OCI-LY1 (cell line): ENCODE measurements around the gene ANKDD1B.

Source experiments
- H2AFZ ChIP-seq: fragments of 200-600 bp; sonication (generic), shearing (Covaris generic); 2 replicates; pipeline ENCODE4 v1.6.0; 2014; ENCODE audit warnings: antibody characterized with exemption, mild to moderate bottlenecking, low read length
- H3F3A ChIP-seq: fragments of 200-600 bp; sonication (generic), shearing (Covaris generic); 2 replicates; pipeline ENCODE4 v1.6.0; 2014; ENCODE audit warnings: mild to moderate bottlenecking, antibody characterized with exemption, low read length, moderate library complexity; ENCODE audit not compliant: insufficient read depth
- H3K27ac ChIP-seq: fragments of 200-600 bp; sonication (generic); 2 replicates; pipeline ENCODE4 v1.5.1; 2014; ENCODE audit warnings: low read length, mixed run types, mild to moderate bottlenecking, low read depth; ENCODE audit not compliant: poor library complexity, severe bottlenecking
- H3K27me3 ChIP-seq: fragments of 200-600 bp; sonication (generic); 2 replicates; pipeline ENCODE4 v1.6.0; 2014; ENCODE audit warnings: antibody characterized with exemption, mild to moderate bottlenecking, low read length, moderate library complexity; ENCODE audit not compliant: insufficient read depth
- H3K36me3 ChIP-seq: fragments of 200-600 bp; sonication (generic); 2 replicates; pipeline ENCODE4 v1.6.1; 2014; ENCODE audit warnings: mild to moderate bottlenecking, antibody characterized with exemption, low read length, moderate library complexity, mixed read lengths; ENCODE audit not compliant: insufficient read depth
- H3K4me1 ChIP-seq: fragments of 200-600 bp; sonication (generic); 2 replicates; pipeline ENCODE4 v1.5.1; 2014; ENCODE audit warnings: mild to moderate bottlenecking, low read length, moderate library complexity; ENCODE audit not compliant: insufficient read depth, severe bottlenecking
- H3K4me2 ChIP-seq: fragments of 200-600 bp; sonication (generic), shearing (Covaris generic); 2 replicates; pipeline ENCODE4 v1.6.1; 2014; ENCODE audit warnings: low read length
- H3K4me3 ChIP-seq: fragments of 200-600 bp; sonication (generic); 2 replicates; pipeline ENCODE4 v1.5.1; 2014; ENCODE audit warnings: low read length, low read depth, mild to moderate bottlenecking, mixed read lengths; ENCODE audit not compliant: poor library complexity, severe bottlenecking
- H3K79me2 ChIP-seq: fragments of 200-600 bp; shearing (Covaris generic); 2 replicates; pipeline ENCODE4 v1.6.1; 2016; ENCODE audit warnings: mixed run types, low read length, mixed read lengths; ENCODE audit not compliant: insufficient read depth
- H3K9ac ChIP-seq: fragments of 200-600 bp; sonication (generic), shearing (Covaris generic); 2 replicates; pipeline ENCODE4 v1.6.1; 2014; ENCODE audit warnings: mild to moderate bottlenecking, low read length, mixed read lengths
- H3K9me2 ChIP-seq: fragments of 200-600 bp; sonication (generic), shearing (Covaris generic); 2 replicates; pipeline ENCODE4 v1.6.1; 2014; ENCODE audit warnings: low read depth, mild to moderate bottlenecking, low read length, mixed read lengths
- H3K9me3 ChIP-seq: fragments of 200-600 bp; shearing (Covaris generic); 2 replicates; pipeline ENCODE4 v1.6.1; 2014; ENCODE audit warnings: low read length, mixed read lengths
- H4K20me1 ChIP-seq: fragments of 200-600 bp; sonication (generic), shearing (Covaris generic); 2 replicates; pipeline ENCODE4 v1.6.0; 2016; ENCODE audit warnings: mild to moderate bottlenecking, low read length; ENCODE audit not compliant: insufficient read depth
- EZH2 ChIP-seq: fragments of 200-600 bp; sonication (generic), shearing (Covaris generic); IDR thresholded peaks from 2 replicates; pipeline ENCODE4 v1.8.0; 2017; ENCODE audit warnings: borderline replicate concordance, mixed run types, mild to moderate bottlenecking, antibody characterized with exemption, low read length, moderate library complexity, mixed read lengths
- TF ChIP-seq, protein P1 (sequence below): fragments of 200-600 bp; sonication (generic), shearing (Covaris generic); IDR thresholded peaks from 2 replicates; pipeline ENCODE4 v1.5.1; 2017; ENCODE audit warnings: mild to moderate bottlenecking, antibody characterized with exemption, low read length, moderate library complexity, mixed read lengths

ANKDD1B gene

GRCh38 chr5:75639535-75640311 is 28.5 kb downstream of the ANKDD1B start:
- Histone ChIP-seq H2AFZ (no peak overlapping the region), H3K4me1 (no peaks in the 10 kb centered on the region), H3K9me3 (no peaks in the 10 kb centered on the region), H3K4me2 (no peak overlapping the region), H4K20me1 (no peaks in the 10 kb centered on the region), H3K36me3 (no peaks in the 10 kb centered on the region), H3K27ac (no peak overlapping the region), H3K79me2 (no peaks in the 10 kb centered on the region), H3F3A (no peaks in the 10 kb centered on the region), H3K4me3 (no peak overlapping the region), H3K9me2 (no peaks in the 10 kb centered on the region), H3K27me3 (0 out of 2 replicates have a peak, but pooled peaks cover 3% of the 10 kb centered on the region), H3K9ac (no peak overlapping the region)
- TF ChIP-seq, protein P1, sequence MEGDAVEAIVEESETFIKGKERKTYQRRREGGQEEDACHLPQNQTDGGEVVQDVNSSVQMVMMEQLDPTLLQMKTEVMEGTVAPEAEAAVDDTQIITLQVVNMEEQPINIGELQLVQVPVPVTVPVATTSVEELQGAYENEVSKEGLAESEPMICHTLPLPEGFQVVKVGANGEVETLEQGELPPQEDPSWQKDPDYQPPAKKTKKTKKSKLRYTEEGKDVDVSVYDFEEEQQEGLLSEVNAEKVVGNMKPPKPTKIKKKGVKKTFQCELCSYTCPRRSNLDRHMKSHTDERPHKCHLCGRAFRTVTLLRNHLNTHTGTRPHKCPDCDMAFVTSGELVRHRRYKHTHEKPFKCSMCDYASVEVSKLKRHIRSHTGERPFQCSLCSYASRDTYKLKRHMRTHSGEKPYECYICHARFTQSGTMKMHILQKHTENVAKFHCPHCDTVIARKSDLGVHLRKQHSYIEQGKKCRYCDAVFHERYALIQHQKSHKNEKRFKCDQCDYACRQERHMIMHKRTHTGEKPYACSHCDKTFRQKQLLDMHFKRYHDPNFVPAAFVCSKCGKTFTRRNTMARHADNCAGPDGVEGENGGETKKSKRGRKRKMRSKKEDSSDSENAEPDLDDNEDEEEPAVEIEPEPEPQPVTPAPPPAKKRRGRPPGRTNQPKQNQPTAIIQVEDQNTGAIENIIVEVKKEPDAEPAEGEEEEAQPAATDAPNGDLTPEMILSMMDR, result no peak
- no peak for TF ChIP-seq EZH2

GRCh38 chr5:75640395-75640794 is 29.1 kb downstream of the ANKDD1B start:
- Histone ChIP-seq H3K9me3 (no peaks in the 10 kb centered on the region), H3K9ac (no peak overlapping the region), H3K4me1 (no peaks in the 10 kb centered on the region), H3K27me3 (0 out of 2 replicates have a peak, but pooled peaks cover 3% of the 10 kb centered on the region), H2AFZ (no peak overlapping the region), H3K9me2 (no peaks in the 10 kb centered on the region), H3K27ac (no peak overlapping the region), H3K4me2 (no peak overlapping the region), H3F3A (no peaks in the 10 kb centered on the region), H4K20me1 (no peaks in the 10 kb centered on the region), H3K79me2 (no peaks in the 10 kb centered on the region), H3K4me3 (no peak overlapping the region), H3K36me3 (no peaks in the 10 kb centered on the region)
- no peak for TF ChIP-seq EZH2
- TF ChIP-seq, protein P1, result no peak

DNA sequence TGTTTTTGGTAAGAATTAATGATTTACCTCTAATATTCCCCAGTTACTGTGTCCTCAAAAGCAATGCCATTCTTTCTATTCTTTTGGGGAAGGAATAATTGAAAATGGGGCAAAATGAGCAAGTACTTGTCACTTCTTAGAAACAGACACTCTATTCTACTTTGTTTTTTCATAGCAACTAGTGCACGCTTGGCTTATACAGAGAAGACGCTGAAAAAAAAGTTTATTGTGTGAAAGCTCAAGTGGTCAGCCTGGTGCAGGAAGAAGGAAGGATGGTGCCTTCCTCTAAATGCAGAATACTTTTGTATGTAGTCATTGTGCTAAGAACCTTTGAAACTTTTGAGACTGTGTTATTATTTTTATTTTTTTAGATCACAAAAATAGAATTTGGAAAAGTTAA is 29.6 kb downstream of the ANKDD1B start:
- Histone ChIP-seq H3K9me2 (no peaks in the 10 kb centered on the region), H2AFZ (no peak overlapping the region), H3K27me3 (0 out of 2 replicates have a peak, but pooled peaks cover 3% of the 10 kb centered on the region), H3K4me3 (no peak overlapping the region), H3K9ac (no peak overlapping the region), H4K20me1 (no peaks in the 10 kb centered on the region), H3K9me3 (no peaks in the 10 kb centered on the region), H3K79me2 (no peaks in the 10 kb centered on the region), H3K4me1 (no peaks in the 10 kb centered on the region), H3K27ac (no peak overlapping the region), H3K36me3 (no peaks in the 10 kb centered on the region), H3K4me2 (no peak overlapping the region), H3F3A (no peaks in the 10 kb centered on the region)
- TF ChIP-seq, protein P1, result no peak
- TF ChIP-seq EZH2, result no peak
